Esophagus muscularis mucosa (tissue), 4 donors: ENCODE results near the gene ACE2.

Experiments
- CTCF ChIP-seq, 3 experiments: fragments of 200-600 bp in 2 of 3; fragments of 450-650 bp in 1 of 3; sonication (generic) in 2 of 3; IDR thresholded peaks; one replicate each; pipeline ENCODE4 v1.5.1; 2017 to 2019; ENCODE audit warnings: antibody characterized with exemption in 3 of 3, mild to moderate bottlenecking in 2 of 3, moderate library complexity in 1 of 3
- EP300 ChIP-seq: sonication (generic); formaldehyde crosslinking; IDR thresholded peaks from one replicate; pipeline ENCODE4 v1.6.1; 2017; ENCODE audit warnings: antibody characterized with exemption
- POLR2A ChIP-seq: fragments of 450-650 bp; IDR thresholded peaks from one replicate; pipeline ENCODE4 v1.6.1; 2017; ENCODE audit warnings: antibody characterized with exemption, moderate library complexity, mild to moderate bottlenecking, low read depth
- POLR2AphosphoS5 ChIP-seq, 2 donors: sonication (generic); formaldehyde crosslinking; IDR thresholded peaks; one replicate each; pipeline ENCODE4 v1.6.1; 2017; ENCODE audit warnings: antibody characterized with exemption in 2 of 2

- TF ChIP-seq POLR2AphosphoS5 (IDR thresholded peaks at IDR 0.05) (no peak), CTCF (IDR thresholded peaks at IDR 0.05) (no peak), EP300 (no peak), POLR2A (no peak)
Measured at GRCh38 chrX:15607067-15607466, 6.3 kb upstream of the ACE2 start.
